GM12874 (cell line): ENCODE data around the gene PIGA.

Experiments
- CTCF ChIP-seq: IDR thresholded peaks from 2 replicates; pipeline ENCODE4 v1.5.1; 2011; ENCODE audit warnings: low read depth, mild to moderate bottlenecking, control low read depth, low read length, moderate library complexity; ENCODE audit not compliant: insufficient read depth

The PIGA gene

GRCh38 chrX:15335135-15336022, at the start of gene PIGA:
TSS of gene PIGA (minus strand) at chrX:15335523. CDS start at chrX:15331930, 3,593 bp downstream.
- TF ChIP-seq CTCF: no peak

GRCh38 chrX:15384304-15384703, 49.0 kb upstream of the PIGA start, which contains the start of gene VEGFD:
TSS of gene VEGFD (minus strand) at chrX:15384413. CDS start at chrX:15383946, 467 bp downstream.
- TF ChIP-seq CTCF: no peak

GRCh38 chrX:15382813-15383212, 47.5 kb upstream of the PIGA start:
- TF ChIP-seq CTCF: no peak

GRCh38 chrX:15376956-15377355, 41.6 kb upstream of the PIGA start:
- no peak for TF ChIP-seq CTCF

GRCh38 chrX:15373976-15374375, 38.7 kb upstream of the PIGA start:
- TF ChIP-seq CTCF: no peak

GRCh38 chrX:15366506-15367352, 31.4 kb upstream of the PIGA start:
- no peak for TF ChIP-seq CTCF

- no peak for TF ChIP-seq CTCF
Observed at GRCh38 chrX:15359701-15360100, 24.4 kb upstream of the PIGA start.
